DND-41 (cell line): ENCODE measurements around the gene ADAMTS3.

Source experiments
- ATAC-seq: fragments of 200-7000 bp; cut with Tn5 transposase; 3 replicates; pipeline ENCODE4 v1.9.1; 2021; ENCODE audit warnings: low read depth; ENCODE audit not compliant: insufficient read depth
- DNase-seq: peaks from one replicate; pipeline ENCODE4 v3.0.0-alpha.2; 2020
- H2AFZ ChIP-seq: 2 replicates; pipeline ENCODE4 v1.6.0; 2012; ENCODE audit warnings: low read depth, low read length
- H3K27ac ChIP-seq: 2 replicates; pipeline ENCODE4 v1.5.1; 2012; ENCODE audit warnings: low read length, inconsistent platforms
- H3K27me3 ChIP-seq: fragments of 200-600 bp; sonication (generic); 2 replicates; pipeline ENCODE4 v1.6.0; 2012; ENCODE audit warnings: low read length, mild to moderate bottlenecking, inconsistent platforms; ENCODE audit not compliant: insufficient read depth, poor library complexity
- H3K36me3 ChIP-seq: 2 replicates; pipeline ENCODE4 v1.5.1; 2012; ENCODE audit warnings: low read length, inconsistent platforms; ENCODE audit not compliant: insufficient read depth
- H3K4me1 ChIP-seq: 2 replicates; pipeline ENCODE4 v1.5.1; 2012; ENCODE audit warnings: mild to moderate bottlenecking, low read length; ENCODE audit not compliant: insufficient read depth
- H3K4me2 ChIP-seq: 2 replicates; pipeline ENCODE4 v1.6.0; 2012; ENCODE audit warnings: mild to moderate bottlenecking, moderate library complexity, low read length, inconsistent platforms; ENCODE audit not compliant: insufficient read depth
- H3K4me3 ChIP-seq, 2 experiments: fragments of 200-600 bp in 1 of 2; shearing (Covaris generic) in 1 of 2; 2 replicates each; pipeline ENCODE4 v1.5.1; 2012 to 2016; ENCODE audit warnings: inconsistent platforms in 2 of 2, low read length in 2 of 2, mild to moderate bottlenecking in 2 of 2, low read depth in 1 of 2, moderate library complexity in 1 of 2
- H3K79me2 ChIP-seq: 2 replicates; pipeline ENCODE4 v1.6.0; 2012; ENCODE audit warnings: low read length, inconsistent platforms; ENCODE audit not compliant: insufficient read depth
- H3K9ac ChIP-seq: 2 replicates; pipeline ENCODE4 v1.6.0; 2012; ENCODE audit warnings: low read depth, mild to moderate bottlenecking, inconsistent platforms, low read length, moderate library complexity
- H3K9me3 ChIP-seq: 2 replicates; pipeline ENCODE4 v1.5.1; 2012; ENCODE audit warnings: low read length, moderate library complexity, mild to moderate bottlenecking, inconsistent platforms; ENCODE audit not compliant: insufficient read depth, severe bottlenecking
- H4K20me1 ChIP-seq: 2 replicates; pipeline ENCODE4 v1.6.0; 2012; ENCODE audit warnings: low read length; ENCODE audit not compliant: insufficient read depth
- CTCF ChIP-seq: IDR thresholded peaks from 2 replicates; pipeline ENCODE4 v1.5.1; 2012; ENCODE audit warnings: borderline replicate concordance, low read length, moderate library complexity, mild to moderate bottlenecking; ENCODE audit not compliant: poor library complexity, severe bottlenecking; ENCODE audit errors: extremely low read depth
- EZH2 ChIP-seq: IDR thresholded peaks from 3 replicates; pipeline ENCODE4 v1.6.1; 2012; ENCODE audit warnings: borderline replicate concordance, low read depth, mild to moderate bottlenecking, moderate library complexity, low read length, inconsistent platforms; ENCODE audit not compliant: severe bottlenecking

ADAMTS3 gene

GRCh38 chr4:72448231-72448630, 120.8 kb downstream of the ADAMTS3 start:
- H3K4me3 ChIP-seq, result no peak overlapping the region
- H2AFZ ChIP-seq, result no peak overlapping the region
- H3K27ac ChIP-seq, result no peak overlapping the region
- no peaks in the 10 kb centered on the region for H3K36me3 ChIP-seq
- H3K9me3 ChIP-seq, result no peaks in the 10 kb centered on the region
- H3K9ac ChIP-seq, result no peak overlapping the region
- no peaks in the 10 kb centered on the region for H3K79me2 ChIP-seq
- TF ChIP-seq CTCF (no peak), EZH2 (no peak)
- DNase-seq (no peak), ATAC-seq (no peak)
- H3K4me1 ChIP-seq, result no peaks in the 10 kb centered on the region
- no peaks in the 10 kb centered on the region for H4K20me1 ChIP-seq
- no peak overlapping the region for H3K4me2 ChIP-seq
- H3K27me3 ChIP-seq, result no peaks in the 10 kb centered on the region

GRCh38 chr4:72446353-72447055, 122.5 kb downstream of the ADAMTS3 start:
- H3K4me1 ChIP-seq, result no peaks in the 10 kb centered on the region
- H3K4me2 ChIP-seq, result no peak overlapping the region
- H3K79me2 ChIP-seq, result no peaks in the 10 kb centered on the region

GRCh38 chr4:72444092-72444491, 124.9 kb downstream of the ADAMTS3 start:
- ATAC-seq, result no peak
- Histone ChIP-seq H3K9me3 (no peaks in the 10 kb centered on the region), H3K27me3 (no peaks in the 10 kb centered on the region), H3K79me2 (no peaks in the 10 kb centered on the region), H3K4me2 (no peak overlapping the region), H2AFZ (no peak overlapping the region), H4K20me1 (no peaks in the 10 kb centered on the region), H3K27ac (no peak overlapping the region), H3K4me3 (no peak overlapping the region), H3K36me3 (no peaks in the 10 kb centered on the region), H3K9ac (no peak overlapping the region), H3K4me1 (no peaks in the 10 kb centered on the region)
- TF ChIP-seq CTCF, result no peak
- TF ChIP-seq EZH2, result no peak
- DNase-seq, result no peak

More at GRCh38 chr4:72446353-72447055, 122.5 kb downstream of the ADAMTS3 start:
- ATAC-seq, result no peak
- H3K36me3 ChIP-seq, result no peaks in the 10 kb centered on the region
- no peaks in the 10 kb centered on the region for H3K9me3 ChIP-seq
- H3K27me3 ChIP-seq, result no peaks in the 10 kb centered on the region
- H4K20me1 ChIP-seq, result no peaks in the 10 kb centered on the region
- no peak for DNase-seq
- H3K9ac ChIP-seq, result no peak overlapping the region
- H3K4me3 ChIP-seq, result no peak overlapping the region
- H2AFZ ChIP-seq, result no peak overlapping the region
- no peak overlapping the region for H3K27ac ChIP-seq
- TF ChIP-seq EZH2 (no peak), CTCF (no peak)
